Measurements from ENCODE around the gene SLC16A4. TPM values are rescaled to one million over a fixed set of nuclear protein-coding genes. Genes with fewer than 3 reads are reported as not detected.

Gene SLC16A4
- total and polyA plus RNA-seq, 2 of the 8 experiments (the other 6 are each of a cell fraction or from before 2014, with no cell fraction given) = 0.30 to 0.43 TPM

- TF ChIP-seq CHD7 (IDR thresholded peaks at IDR 0.05; ENCODE audit: insufficient replicate concordance, low read length) (no peak), RBBP5 (IDR thresholded peaks at IDR 0.05; ENCODE audit: borderline replicate concordance, low read depth, low read length) (no peak), POLR2A (IDR thresholded peaks at IDR 0.05; ENCODE audit: control extremely low read depth in 1 of 2, low read depth in 2 of 2, low read length in 2 of 2) (no peak), RXRA (IDR thresholded peaks at IDR 0.05; ENCODE audit: insufficient read depth, low read depth, low read length) (no peak), TEAD4 (IDR thresholded peaks at IDR 0.05; ENCODE audit: low read depth, low read length) (no peak), GTF2F1 (IDR thresholded peaks at IDR 0.05; ENCODE audit: borderline replicate concordance, low read depth, low read length) (no peak)
These were observed 26.6 kb downstream of the SLC16A4 start (continued) for GRCh38 chr1:110364221-110364620.

Data from H1 (cell line).